RWPE1 (cell line): Measurements from ENCODE around the gene SEC24A.
A peak's percentile ranks its signal among the peaks of the same experiment; 100 is the strongest.
"Not testable (repeated sequence)": the region's sequence is repeated elsewhere in the genome, so short reads cannot be mapped to it uniquely, and the experiment has no call there.

ENCODE experiments used
- CTCF ChIA-PET: fragments of 350-600 bp; sonication (Branson Sonifier 250); formaldehyde crosslinking; extraction: SDS; loops from one replicate; lab custom pipeline; 2021; lab: Yijun Ruan, JAX
- POLR2A ChIA-PET: fragments of 400-600 bp; formaldehyde crosslinking; extraction: SDS; loops from one replicate; lab custom pipeline; 2020; ENCODE audit warnings: antibody characterized with exemption; ENCODE audit not compliant: low non-redundant PET; lab: Yijun Ruan, JAX
- DNase-seq: peaks from one replicate; pipeline ENCODE4 v3.0.0; 2012; ENCODE audit warnings: low spot score
- H3K27ac ChIP-seq: fragments of 450-650 bp; 2 replicates; pipeline ENCODE4 v1.5.1; 2017
- CTCF ChIP-seq: fragments of 450-650 bp; conservative IDR thresholded peaks from 2 replicates; pipeline ENCODE4 v1.5.1; 2017; ENCODE audit warnings: low read depth, mild to moderate bottlenecking

The SEC24A gene

GRCh38 chr5:134625559-134625958 lies 23.0 kb upstream of the SEC24A start:
- no peak for DNase-seq
- TF ChIP-seq CTCF, result no peak
- 0 out of 2 replicates have a peak overlapping the region, but pooled peaks have one; percentile 32 for H3K27ac ChIP-seq
- POLR2A ChIA-PET, result no interaction called here
- CTCF ChIA-PET, result no interaction called here

- H3K27ac ChIP-seq, result peak overlapping the region; percentile 36; the same call in 1 of the 2 replicates
- ChIA-PET POLR2A (no interaction called here), CTCF (interaction anchor here (0.6 kb wide), 2 partner anchors 98 to 109 kb away, joined by 3 read pairs; no protein-coding TSS in a partner anchor)
- TF ChIP-seq CTCF, result no peak
- DNase-seq, result peak; percentile 72
Measured at GRCh38 chr5:134626369-134627014, 22.1 kb upstream of the SEC24A start.

GRCh38 chr5:134634227-134634626 lies 14.4 kb upstream of the SEC24A start:
- ChIA-PET POLR2A (no interaction called here), CTCF (interaction anchor here (0.6 to 0.7 kb wide), 2 partner anchors 196 to 395 kb away, joined by 3 to 5 read pairs; no protein-coding TSS in a partner anchor)
- DNase-seq, result no peak
- no peak for TF ChIP-seq CTCF
- no peak overlapping the region for H3K27ac ChIP-seq

- H3K27ac ChIP-seq, DNase-seq: not testable (repeated sequence)
- POLR2A ChIA-PET, result interaction anchor here (1.0 kb wide), 1 partner anchor 13 kb away, joined by 4 read pairs; the partner anchor contains the start of gene SEC24A
- CTCF ChIA-PET, result interaction anchor here (0.5 to 0.7 kb wide), 3 partner anchors 15 to 90 kb away, joined by 3 to 5 read pairs (median 3); no protein-coding TSS in a partner anchor
Measured at GRCh38 chr5:134635366-134635765, 13.2 kb upstream of the SEC24A start.

GRCh38 chr5:134637116-134637721 lies 11.4 kb upstream of the SEC24A start:
- DNase-seq, result peak; percentile 42
- no peak for TF ChIP-seq CTCF
- ChIA-PET CTCF (no interaction called here), POLR2A (no interaction called here)
- H3K27ac ChIP-seq, result no peak overlapping the region

- POLR2A ChIA-PET, result no interaction called here
- no peak for TF ChIP-seq CTCF
- H3K27ac ChIP-seq, result no peak overlapping the region
- DNase-seq, result no peak
- CTCF ChIA-PET, result interaction anchor here (0.6 to 0.7 kb wide), 2 partner anchors 8 to 1479 kb away, joined by 4 to 6 read pairs; no protein-coding TSS in a partner anchor
Measured at GRCh38 chr5:134638760-134639201, 9.8 kb upstream of the SEC24A start.
